ENCODE results near the gene IL1B.

The IL1B gene

GRCh38 chr2:112828251-112828691 lies 8.3 kb downstream of the IL1B start:
- DNase-seq: no peak

GRCh38 chr2:112827604-112828185 lies 8.9 kb downstream of the IL1B start:
- DNase-seq: no peak

- no peak for DNase-seq
These were observed 9.6 kb downstream of the IL1B start for GRCh38 chr2:112827009-112827408.

- no peak for DNase-seq
These were observed 10.9 kb downstream of the IL1B start for GRCh38 chr2:112825706-112826105.

- no peak for DNase-seq
These were observed 11.9 kb downstream of the IL1B start for GRCh38 chr2:112824694-112825085.

GRCh38 chr2:112821682-112822081 lies 14.9 kb downstream of the IL1B start:
- no peak for DNase-seq

- no peak for DNase-seq
These were observed 15.4 kb downstream of the IL1B start for GRCh38 chr2:112821142-112821541.

- no peak for DNase-seq
These were observed 16.2 kb downstream of the IL1B start for GRCh38 chr2:112820343-112820742.

GRCh38 chr2:112819081-112819480 lies 17.5 kb downstream of the IL1B start:
- no peak for DNase-seq

- no peak for DNase-seq
These were observed 18.3 kb downstream of the IL1B start for GRCh38 chr2:112818094-112818902.

- DNase-seq: no peak
These were observed 19.4 kb downstream of the IL1B start for GRCh38 chr2:112817082-112817689.

- DNase-seq: no peak
These were observed 22.3 kb downstream of the IL1B start for GRCh38 chr2:112814278-112814677.

- DNase-seq: no peak
These were observed 23.2 kb downstream of the IL1B start for GRCh38 chr2:112813280-112813966.

GRCh38 chr2:112812318-112813267 lies 24.0 kb downstream of the IL1B start:
- no peak for DNase-seq

- no peak for DNase-seq
These were observed 24.7 kb downstream of the IL1B start for GRCh38 chr2:112811841-112812306.

- DNase-seq: no peak
These were observed 25.2 kb downstream of the IL1B start for GRCh38 chr2:112811276-112811831.

GRCh38 chr2:112809112-112809511 lies 27.5 kb downstream of the IL1B start:
- DNase-seq: no peak

GRCh38 chr2:112807233-112807807 lies 29.3 kb downstream of the IL1B start:
- no peak for DNase-seq

- no peak for DNase-seq
These were observed 31.0 kb downstream of the IL1B start for GRCh38 chr2:112805542-112805941.

- no peak for DNase-seq
These were observed 32.7 kb downstream of the IL1B start for GRCh38 chr2:112803691-112804521.
